SK-N-DZ (cell line): ENCODE data around the gene ARHGAP19.

Experiments used
- DNase-seq: peaks from one replicate; pipeline ENCODE4 v3.0.0-alpha.2; 2015; ENCODE audit warnings: low spot score

ARHGAP19 gene

GRCh38 chr10:97196223-97197029 lies 96.0 kb downstream of the ARHGAP19 start:
- peak; percentile 76 for DNase-seq

DNA sequence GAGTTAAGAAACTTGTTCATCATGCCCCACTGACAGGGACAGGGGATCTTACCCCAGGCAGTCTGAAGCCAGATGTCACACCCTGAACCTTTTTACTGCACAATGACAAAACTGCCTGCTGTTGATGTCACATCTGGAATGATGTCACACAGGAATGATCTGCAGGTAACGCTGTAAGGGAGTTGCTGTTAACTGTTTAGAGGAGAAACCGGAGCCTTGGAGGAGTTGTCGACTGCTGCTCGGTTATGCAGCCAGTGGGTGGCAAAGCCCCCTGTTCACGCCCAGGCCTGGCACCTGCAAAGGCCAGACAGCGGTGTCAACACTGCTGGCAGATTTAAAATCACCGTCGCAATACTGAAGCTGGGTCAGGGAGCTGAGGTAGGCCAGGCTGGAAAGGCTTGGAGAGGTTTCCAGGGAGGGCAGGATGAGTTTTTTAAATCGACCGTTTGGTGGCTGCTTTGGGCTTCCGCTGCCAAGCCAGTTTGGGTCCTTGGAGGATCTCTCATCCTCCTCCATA lies 96.7 kb downstream of the ARHGAP19 start:
- no peak for DNase-seq

DNA sequence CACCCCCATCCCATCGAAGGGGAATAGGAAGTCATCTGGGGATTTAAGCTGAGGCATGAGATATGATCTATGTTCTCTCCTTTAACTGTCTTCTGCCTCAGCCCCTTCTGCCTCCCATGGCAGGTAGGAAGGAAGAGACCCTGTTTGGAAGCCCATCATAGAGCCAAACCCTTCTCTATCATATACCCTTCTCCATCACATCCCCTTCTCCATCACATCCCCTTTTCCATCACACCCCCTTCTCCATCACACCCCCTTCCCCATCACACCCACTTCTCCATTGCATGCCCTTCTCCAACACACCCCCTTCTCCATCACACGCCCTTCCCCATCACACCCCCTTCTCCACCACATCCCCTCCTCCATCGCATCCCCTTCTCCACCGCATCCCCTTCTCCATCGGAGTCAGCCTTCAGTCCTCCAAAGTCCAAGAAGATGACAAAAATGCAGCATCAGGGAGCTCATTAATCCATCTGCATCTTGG lies 99.4 kb downstream of the ARHGAP19 start:
- no peak for DNase-seq

DNA sequence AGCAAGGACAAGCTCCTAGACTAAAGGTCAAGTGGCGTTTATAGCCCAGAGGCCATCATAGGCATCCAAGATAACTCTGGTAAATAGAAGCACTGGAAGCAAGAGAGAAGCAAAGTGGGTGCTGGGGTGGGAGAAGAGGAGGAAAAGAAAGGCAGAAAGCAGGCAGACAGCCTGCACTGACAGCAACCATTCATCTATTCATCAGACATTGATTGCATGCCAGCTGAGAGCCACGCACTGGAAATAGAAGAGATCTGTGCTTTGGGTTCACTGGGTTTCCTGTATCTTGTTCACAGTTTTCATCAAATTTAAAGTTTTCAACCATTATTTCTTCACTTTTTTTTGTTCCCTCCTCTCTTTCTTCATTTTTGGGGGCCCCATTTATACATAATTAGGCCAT lies 102.0 kb downstream of the ARHGAP19 start:
- DNase-seq: no peak

- DNase-seq: no peak
Observed at GRCh38 chr10:97188261-97188711, 104.2 kb downstream of the ARHGAP19 start.

GRCh38 chr10:97186911-97187310 lies 105.5 kb downstream of the ARHGAP19 start:
- no peak for DNase-seq

DNA sequence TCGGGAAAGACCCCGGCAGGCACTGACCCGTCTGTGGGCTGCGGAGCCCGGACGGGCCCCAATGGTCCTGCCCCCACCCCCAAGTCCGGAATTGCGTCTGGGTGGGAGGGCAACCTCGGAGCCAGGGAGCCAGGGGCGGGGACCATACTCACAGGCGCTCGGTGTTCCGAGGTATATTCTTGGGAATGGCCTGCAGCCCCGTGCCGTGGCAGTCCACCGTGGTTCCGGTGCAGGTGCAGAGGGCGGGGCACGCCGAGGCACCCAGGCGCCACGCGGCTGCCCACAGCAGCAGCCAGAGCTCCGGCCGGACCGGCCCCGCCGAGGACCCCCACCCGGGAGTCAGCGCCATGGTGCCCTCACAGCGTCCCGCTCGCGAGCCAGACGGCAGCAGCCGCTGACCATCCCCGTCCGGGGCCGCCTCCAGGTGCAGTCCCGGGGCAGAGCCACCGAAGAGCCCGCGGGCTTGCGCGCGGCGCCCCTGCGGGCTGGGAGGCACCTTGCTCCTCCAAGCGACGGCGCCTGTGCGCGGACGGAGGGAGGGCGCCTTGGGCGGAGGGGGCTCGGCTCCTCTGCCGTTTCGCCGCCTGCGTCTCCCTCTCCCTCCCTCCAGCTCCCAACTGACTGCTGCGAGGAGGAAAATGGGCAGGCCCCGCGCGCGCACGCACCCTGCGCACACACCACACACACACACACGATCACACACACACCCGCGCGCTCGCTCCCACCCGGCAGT lies 106.9 kb downstream of the ARHGAP19 start, which contains the start of gene SLIT1:
Gene SLIT1, minus strand, starts transcription at position 634 of the 733 bp plus-strand sequence. Its CDS starts 285 bp downstream, at position 349.
- DNase-seq: peak; percentile 43

DNA sequence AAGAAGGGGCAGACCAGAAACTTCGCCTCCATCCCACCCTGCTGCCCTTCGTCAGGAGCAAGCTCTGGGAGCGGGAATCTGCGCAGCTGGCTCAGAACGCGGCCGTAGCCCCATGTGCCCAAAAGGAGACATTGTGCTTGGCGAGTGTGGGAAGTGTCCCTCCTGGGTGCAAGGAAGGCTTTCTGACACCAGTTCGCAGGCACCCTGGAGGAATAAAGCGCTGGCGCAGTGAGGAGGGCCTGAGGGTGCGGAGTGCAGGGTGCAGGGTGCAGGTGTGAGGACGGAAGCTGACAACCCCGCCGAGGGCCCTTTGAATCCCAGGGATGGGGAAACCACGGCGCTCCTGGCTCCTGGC lies 107.5 kb downstream of the ARHGAP19 start:
- DNase-seq: no peak

DNA sequence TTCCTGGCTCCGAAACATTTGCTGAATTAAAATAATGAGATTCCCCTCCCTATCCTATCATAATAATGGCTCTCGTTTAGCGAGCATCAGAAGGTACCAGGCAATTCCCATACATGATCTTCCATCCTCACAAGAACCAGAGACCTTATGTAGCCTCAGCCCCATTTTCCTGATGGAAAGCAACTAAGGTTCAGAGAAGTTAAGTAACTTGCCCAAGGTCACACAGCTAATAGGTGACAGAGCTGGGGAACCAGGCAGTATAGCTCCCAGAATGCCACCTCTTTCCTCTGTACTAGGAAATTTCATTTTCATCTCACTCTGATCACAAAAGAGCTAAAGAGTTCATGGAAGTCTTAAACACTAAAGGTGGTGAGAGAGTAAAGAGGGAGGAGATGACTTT lies 109.1 kb downstream of the ARHGAP19 start:
- DNase-seq: no peak

DNA sequence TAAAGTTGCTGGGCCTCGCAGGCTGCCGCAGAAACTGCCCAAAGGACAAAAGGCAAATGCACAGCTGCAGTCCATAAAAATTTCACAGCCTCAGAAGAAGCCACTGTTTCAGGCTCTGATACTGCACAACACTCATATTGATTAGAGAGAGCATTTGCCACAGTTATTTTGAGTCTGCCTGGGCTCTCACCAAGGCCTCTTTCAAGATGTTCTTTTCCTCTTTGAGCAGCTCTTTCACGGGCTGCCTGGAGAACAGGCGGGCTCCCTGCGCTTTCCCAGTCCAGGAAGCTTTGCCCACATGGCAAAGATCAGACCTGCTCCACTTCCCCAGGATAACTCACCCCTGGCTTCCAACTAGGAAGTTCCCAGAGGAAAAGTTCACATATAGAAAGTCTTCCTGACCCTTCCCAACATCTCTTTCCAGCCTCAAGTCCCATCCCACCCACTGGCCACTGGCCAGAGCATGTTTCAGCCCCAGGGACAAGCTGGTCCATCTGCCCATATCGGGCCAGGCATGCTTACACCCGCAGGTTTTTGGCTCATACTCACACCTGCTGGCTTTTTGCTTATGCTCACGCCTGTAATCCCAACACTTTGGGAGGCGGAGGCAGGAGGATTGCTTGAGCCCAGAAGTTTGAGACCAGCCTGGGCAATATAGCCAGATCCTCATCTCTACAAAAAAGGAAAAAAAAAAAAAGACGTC lies 110.0 kb downstream of the ARHGAP19 start:
- DNase-seq: no peak

GRCh38 chr10:97180986-97181385 lies 111.5 kb downstream of the ARHGAP19 start:
- DNase-seq: no peak

- no peak for DNase-seq
Observed at GRCh38 chr10:97180363-97180755, 112.1 kb downstream of the ARHGAP19 start.

GRCh38 chr10:97179731-97180362 lies 112.6 kb downstream of the ARHGAP19 start:
- DNase-seq: no peak

GRCh38 chr10:97179311-97179710 lies 113.1 kb downstream of the ARHGAP19 start:
- no peak for DNase-seq

DNA sequence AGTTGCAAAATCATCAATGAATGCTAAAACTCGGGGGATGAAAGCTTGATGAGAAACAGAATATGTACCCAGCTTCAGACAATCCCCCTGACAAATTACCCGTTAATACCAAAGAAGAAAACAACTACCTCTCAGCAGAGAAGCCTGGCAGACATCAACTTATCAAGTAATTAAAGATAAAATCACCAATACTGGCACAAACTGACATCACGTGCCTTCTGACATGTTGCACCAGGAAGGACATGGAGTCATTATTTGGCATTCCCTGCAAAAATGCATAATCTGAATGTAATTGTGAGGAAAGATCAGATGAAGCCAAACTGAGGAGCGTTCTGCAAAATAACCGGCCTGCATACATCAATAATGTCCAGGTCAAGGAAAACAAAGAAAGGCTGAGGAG lies 114.4 kb downstream of the ARHGAP19 start:
- peak; percentile 29 for DNase-seq

GRCh38 chr10:97176226-97176625 lies 116.2 kb downstream of the ARHGAP19 start:
- DNase-seq: no peak

GRCh38 chr10:97175586-97175985 lies 116.9 kb downstream of the ARHGAP19 start:
- DNase-seq: no peak

DNA sequence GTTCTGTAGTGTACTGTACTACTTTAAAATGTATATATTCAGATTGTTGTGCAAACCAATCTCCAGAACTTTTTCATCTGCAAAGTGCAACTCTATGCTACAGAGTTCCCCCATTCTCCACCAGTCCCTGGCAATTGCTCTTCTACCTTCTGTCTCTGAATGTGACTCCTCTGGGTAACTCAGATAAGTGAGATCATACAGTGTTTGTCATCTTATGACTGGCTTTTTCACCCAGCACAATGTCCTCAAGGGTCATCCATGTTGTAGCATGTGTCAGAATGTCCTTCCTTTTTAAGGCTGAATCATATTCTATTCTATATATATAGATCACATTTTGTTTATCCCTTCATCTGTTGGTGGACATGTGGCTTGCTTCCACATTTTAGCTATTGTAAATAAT lies 117.5 kb downstream of the ARHGAP19 start:
- DNase-seq: no peak

DNA sequence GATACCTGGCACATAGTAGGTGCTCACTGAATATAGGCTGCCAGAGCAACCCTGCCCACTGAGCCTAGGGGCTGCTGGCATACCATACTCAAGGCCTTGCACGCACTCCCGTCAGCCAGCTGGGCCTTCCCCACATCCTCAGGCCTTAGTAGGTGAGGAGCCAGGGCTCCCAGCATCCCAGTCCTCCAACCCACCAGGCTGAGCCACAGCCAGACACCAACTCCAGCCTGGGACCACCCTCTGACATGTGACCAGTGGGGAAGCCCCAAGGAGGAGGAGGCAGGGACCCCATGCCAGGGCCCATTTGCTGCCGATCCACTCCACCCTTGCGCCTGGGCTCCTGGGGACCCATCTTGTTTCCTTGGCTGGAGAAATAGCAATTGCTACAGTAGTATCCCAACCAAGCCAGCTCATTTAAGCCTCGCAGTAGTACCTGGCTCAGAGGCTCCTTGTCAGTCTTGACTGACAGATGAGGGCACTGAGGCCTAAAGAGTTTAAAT lies 118.1 kb downstream of the ARHGAP19 start:
- no peak for DNase-seq

- no peak for DNase-seq
Observed at GRCh38 chr10:97173036-97173435, 119.4 kb downstream of the ARHGAP19 start.
